AG04449 (cell line): ENCODE results near the gene KCNH6.

Experiments
- CTCF ChIA-PET: fragments of 350-600 bp; formaldehyde crosslinking; extraction: SDS; loops from one replicate; lab custom pipeline; 2021; ENCODE audit warnings: antibody characterized with exemption; lab: Yijun Ruan, JAX
- POLR2A ChIA-PET: fragments of 400-600, 350-600 bp; formaldehyde crosslinking; extraction: SDS; loops from one replicate; lab custom pipeline; 2020; ENCODE audit warnings: antibody characterized with exemption, inconsistent platforms; lab: Yijun Ruan, JAX
- DNase-seq: peaks from one replicate; pipeline ENCODE4 v3.0.0-alpha.2; 2010; ENCODE audit warnings: low read depth, low spot score
- H3K4me3 ChIP-seq: 2 replicates; pipeline ENCODE4 v1.5.1; 2011; ENCODE audit warnings: low read depth, mild to moderate bottlenecking, control low read depth, low read length
- CTCF ChIP-seq: IDR thresholded peaks from one replicate; pipeline ENCODE4 v1.5.1; 2011; ENCODE audit warnings: mild to moderate bottlenecking, moderate library complexity, low read length, control low read depth, inconsistent platforms; ENCODE audit not compliant: insufficient read depth; ENCODE audit errors: missing control alignments

Gene KCNH6

GRCh38 chr17:63538693-63539595 lies 15.8 kb downstream of the KCNH6 start:
- TF ChIP-seq CTCF: no peak
- ChIA-PET CTCF (interaction anchor here (1.1 kb wide), 1 partner anchor 8 kb away, joined by 3 read pairs; no protein-coding TSS in a partner anchor), POLR2A (no interaction called here)
- DNase-seq: no peak
- H3K4me3 ChIP-seq: no peak overlapping the region

DNA sequence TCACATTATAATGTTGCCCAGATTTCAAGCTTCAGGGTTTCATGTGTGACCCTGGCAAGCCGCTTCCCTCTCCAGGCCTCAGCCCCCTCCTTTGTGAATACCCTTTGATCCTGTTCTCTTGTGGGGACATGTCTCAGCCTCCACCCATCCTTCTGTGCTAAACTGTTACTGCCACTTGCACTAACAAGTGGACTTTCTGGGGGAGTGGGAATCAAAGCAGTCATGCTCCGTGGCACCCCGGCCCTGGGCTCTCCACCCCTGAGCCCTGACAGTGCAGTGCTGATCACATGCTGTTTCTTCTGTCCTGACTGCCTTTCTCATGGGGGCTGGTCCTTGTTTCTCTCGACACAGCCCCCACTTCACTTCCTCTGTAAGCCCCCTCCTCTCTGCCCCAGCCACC lies 17.4 kb downstream of the KCNH6 start:
- ChIA-PET CTCF (no interaction called here), POLR2A (no interaction called here)
- no peak for TF ChIP-seq CTCF

DNA sequence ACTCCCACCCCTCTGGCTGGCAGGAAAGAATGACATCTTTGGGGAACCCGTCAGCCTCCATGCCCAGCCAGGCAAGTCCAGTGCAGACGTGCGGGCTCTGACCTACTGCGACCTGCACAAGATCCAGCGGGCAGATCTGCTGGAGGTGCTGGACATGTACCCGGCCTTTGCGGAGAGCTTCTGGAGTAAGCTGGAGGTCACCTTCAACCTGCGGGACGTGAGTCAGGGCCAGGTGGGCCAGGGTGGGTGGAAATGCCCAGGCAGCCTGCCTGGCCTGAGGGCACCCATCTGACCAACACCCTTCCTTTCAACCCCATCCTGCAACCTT lies 19.0 kb downstream of the KCNH6 start:
- no peak for TF ChIP-seq CTCF
- CTCF ChIA-PET: interaction anchor here (1.0 to 1.4 kb wide), 2 partner anchors 15 to 32 kb away, joined by 3 read pairs; no protein-coding TSS in a partner anchor
- no peak for DNase-seq

More for the DNA sequence above, 17.4 kb downstream of the KCNH6 start:
- H3K4me3 ChIP-seq: no peak overlapping the region
- no peak for DNase-seq

GRCh38 chr17:63542942-63543821 lies 20.0 kb downstream of the KCNH6 start:
- POLR2A ChIA-PET: no interaction called here
- DNase-seq: no peak
- CTCF ChIA-PET: interaction anchor here (1.0 to 1.4 kb wide), 2 partner anchors 16 to 31 kb away, joined by 3 read pairs; no protein-coding TSS in a partner anchor

More for the DNA sequence above, 19.0 kb downstream of the KCNH6 start:
- H3K4me3 ChIP-seq: no peak overlapping the region
- POLR2A ChIA-PET: no interaction called here

DNA sequence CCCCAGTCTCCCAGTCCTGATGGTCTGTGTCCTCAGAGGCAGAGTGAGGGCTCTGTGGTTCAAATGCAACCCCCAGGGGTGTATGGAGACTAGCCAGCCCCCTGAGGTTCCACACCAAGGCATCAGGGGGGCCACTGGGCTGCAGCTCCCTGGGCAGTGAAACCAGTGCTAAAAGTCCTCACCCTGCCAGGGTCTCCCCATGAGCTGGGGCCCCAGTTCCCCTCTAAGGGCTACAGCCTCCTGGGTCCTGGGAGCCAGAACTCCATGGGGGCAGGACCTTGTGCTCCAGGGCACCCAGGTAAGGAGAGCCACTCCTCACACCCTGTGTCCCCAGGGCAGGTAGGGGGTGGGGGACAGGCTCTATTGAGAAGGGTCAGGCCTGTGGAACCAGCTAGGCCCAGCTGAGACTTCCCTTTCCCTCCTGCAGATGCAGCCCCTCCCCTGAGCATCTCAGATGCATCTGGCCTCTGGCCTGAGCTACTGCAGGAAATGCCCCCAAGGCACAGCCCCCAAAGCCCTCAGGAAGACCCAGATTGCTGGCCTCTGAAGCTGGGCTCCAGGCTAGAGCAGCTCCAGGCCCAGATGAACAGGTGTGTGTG lies 20.8 kb downstream of the KCNH6 start:
- ChIA-PET POLR2A (no interaction called here), CTCF (interaction anchor here (1.3 kb wide), 1 partner anchor 118 kb away, joined by 3 read pairs; no protein-coding TSS in a partner anchor)
- no peak for TF ChIP-seq CTCF
- H3K4me3 ChIP-seq: no peak overlapping the region
- no peak for DNase-seq

More at GRCh38 chr17:63542942-63543821, 20.0 kb downstream of the KCNH6 start:
- no peak overlapping the region for H3K4me3 ChIP-seq
- TF ChIP-seq CTCF: no peak
